ENCODE data around the gene LRRK1. TPM values are rescaled to one million over a fixed set of nuclear protein-coding genes. Genes with fewer than 3 reads are reported as not detected.

The LRRK1 gene
- total RNA-seq, 3 donors from 2014 or later (not counting 1 experiment from before 2014, with no cell fraction given) = 1.2 to 5.5 (median 3.2) TPM

GRCh38 chr15:100875976-100876375 lies 43.2 kb upstream of the LRRK1 start:
- no peak overlapping the region for H3K27ac Mint-ChIP-seq
- H3K36me3 Mint-ChIP-seq = no peaks in the 10 kb centered on the region
- Histone ChIP-seq H3K27ac (ENCODE audit: low read length) (no peak overlapping the region), H3K4me3 (ENCODE audit: low read length) (no peak overlapping the region), H3K27me3 (ENCODE audit: control insufficient read depth, insufficient read depth, low read length) (peaks cover 15% of the 10 kb centered on the region), H3K4me1 (ENCODE audit: control insufficient read depth, insufficient read depth, low read length) (peaks cover 4% of the 10 kb centered on the region), H3K36me3 (ENCODE audit: control insufficient read depth, insufficient read depth, low read length) (no peaks in the 10 kb centered on the region), H3K9me3 (ENCODE audit: control insufficient read depth, insufficient read depth, low read length) (no peaks in the 10 kb centered on the region)
- 84% methylated on average over 7 of the region's 7 CpGs for WGBS (ENCODE audit: insufficient coverage)
- no peak overlapping the region for H3K4me3 Mint-ChIP-seq
- TF ChIP-seq, protein P1, sequence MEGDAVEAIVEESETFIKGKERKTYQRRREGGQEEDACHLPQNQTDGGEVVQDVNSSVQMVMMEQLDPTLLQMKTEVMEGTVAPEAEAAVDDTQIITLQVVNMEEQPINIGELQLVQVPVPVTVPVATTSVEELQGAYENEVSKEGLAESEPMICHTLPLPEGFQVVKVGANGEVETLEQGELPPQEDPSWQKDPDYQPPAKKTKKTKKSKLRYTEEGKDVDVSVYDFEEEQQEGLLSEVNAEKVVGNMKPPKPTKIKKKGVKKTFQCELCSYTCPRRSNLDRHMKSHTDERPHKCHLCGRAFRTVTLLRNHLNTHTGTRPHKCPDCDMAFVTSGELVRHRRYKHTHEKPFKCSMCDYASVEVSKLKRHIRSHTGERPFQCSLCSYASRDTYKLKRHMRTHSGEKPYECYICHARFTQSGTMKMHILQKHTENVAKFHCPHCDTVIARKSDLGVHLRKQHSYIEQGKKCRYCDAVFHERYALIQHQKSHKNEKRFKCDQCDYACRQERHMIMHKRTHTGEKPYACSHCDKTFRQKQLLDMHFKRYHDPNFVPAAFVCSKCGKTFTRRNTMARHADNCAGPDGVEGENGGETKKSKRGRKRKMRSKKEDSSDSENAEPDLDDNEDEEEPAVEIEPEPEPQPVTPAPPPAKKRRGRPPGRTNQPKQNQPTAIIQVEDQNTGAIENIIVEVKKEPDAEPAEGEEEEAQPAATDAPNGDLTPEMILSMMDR (IDR thresholded peaks at IDR 0.05) = no peak
- no peak for DNase-seq
- peaks cover 29 to 48% of the 10 kb centered on the region in 2 donors for H3K27me3 Mint-ChIP-seq (ENCODE audit: low read depth in 2 of 2)
- ATAC-seq = no peak
- H3K9me3 Mint-ChIP-seq = no peaks in the 10 kb centered on the region
- no peaks in the 10 kb centered on the region for H3K4me1 Mint-ChIP-seq
- intact Hi-C loops (cut with micrococcal nuclease) = no loop called here

GRCh38 chr15:100877551-100877950 lies 41.6 kb upstream of the LRRK1 start:
- H3K27ac Mint-ChIP-seq = no peak overlapping the region
- Histone ChIP-seq H3K36me3 (ENCODE audit: control insufficient read depth, insufficient read depth, low read length) (no peaks in the 10 kb centered on the region), H3K4me3 (ENCODE audit: low read length) (no peak overlapping the region), H3K4me1 (ENCODE audit: control insufficient read depth, insufficient read depth, low read length) (peaks cover 4% of the 10 kb centered on the region), H3K27me3 (ENCODE audit: control insufficient read depth, insufficient read depth, low read length) (peaks cover 21% of the 10 kb centered on the region), H3K9me3 (ENCODE audit: control insufficient read depth, insufficient read depth, low read length) (no peaks in the 10 kb centered on the region), H3K27ac (ENCODE audit: low read length) (no peak overlapping the region)
- intact Hi-C loops (cut with micrococcal nuclease) = no loop called here
- no peaks in the 10 kb centered on the region for H3K9me3 Mint-ChIP-seq
- TF ChIP-seq, protein P1 (IDR thresholded peaks at IDR 0.05) = no peak
- WGBS (ENCODE audit: insufficient coverage) = 87% methylated on average over 9 of the region's 10 CpGs
- H3K4me3 Mint-ChIP-seq = no peak overlapping the region
- ATAC-seq = no peak
- H3K4me1 Mint-ChIP-seq = no peaks in the 10 kb centered on the region
- H3K27me3 Mint-ChIP-seq (ENCODE audit: low read depth in 2 of 2) = peaks cover 40 to 58% of the 10 kb centered on the region in 2 donors
- H3K36me3 Mint-ChIP-seq = no peaks in the 10 kb centered on the region
- no peak for DNase-seq

GRCh38 chr15:100878130-100878529 lies 41.0 kb upstream of the LRRK1 start:
- H3K27me3 Mint-ChIP-seq (ENCODE audit: low read depth in 2 of 2) = peaks cover 43 to 64% of the 10 kb centered on the region in 2 donors
- intact Hi-C loops (cut with micrococcal nuclease) = no loop called here
- peak overlapping the region; percentile 40 for H3K4me3 Mint-ChIP-seq

More at GRCh38 chr15:100878130-100878529, 41.0 kb upstream of the LRRK1 start:
- no peaks in the 10 kb centered on the region for H3K4me1 Mint-ChIP-seq
- Histone ChIP-seq H3K36me3 (ENCODE audit: control insufficient read depth, insufficient read depth, low read length) (no peaks in the 10 kb centered on the region), H3K9me3 (ENCODE audit: control insufficient read depth, insufficient read depth, low read length) (no peaks in the 10 kb centered on the region), H3K4me1 (ENCODE audit: control insufficient read depth, insufficient read depth, low read length) (peaks cover 4% of the 10 kb centered on the region), H3K27ac (ENCODE audit: low read length) (no peak overlapping the region), H3K4me3 (ENCODE audit: low read length) (no peak overlapping the region), H3K27me3 (ENCODE audit: control insufficient read depth, insufficient read depth, low read length) (peaks cover 21% of the 10 kb centered on the region)
- TF ChIP-seq, protein P1 (IDR thresholded peaks at IDR 0.05) = no peak
- no peak overlapping the region for H3K27ac Mint-ChIP-seq
- ATAC-seq (no peak), DNase-seq (no peak)
- no peaks in the 10 kb centered on the region for H3K9me3 Mint-ChIP-seq
- H3K36me3 Mint-ChIP-seq = no peaks in the 10 kb centered on the region
- 83% methylated on average over 11 of the region's 11 CpGs for WGBS (ENCODE audit: insufficient coverage)

Measured in natural killer cell (primary cell).